HG03469 (cell line): ENCODE measurements around the gene PRRT2.
"Not testable (repeated sequence)": the region's sequence is repeated elsewhere in the genome, so short reads cannot be mapped to it uniquely, and the experiment has no call there.

Experiments
- ATAC-seq: cut with Tn5 transposase; IDR thresholded peaks from one replicate; pipeline ENCODE4 v1.9.1; 2021; ENCODE audit warnings: mild to moderate bottlenecking, moderate library complexity, moderate number of reproducible peaks; ENCODE audit not compliant: unreplicated experiment

The PRRT2 gene

GRCh38 chr16:29831490-29831889, 19.5 kb downstream of the PRRT2 start:
- ATAC-seq, result no peak

GRCh38 chr16:29833219-29833618, 21.2 kb downstream of the PRRT2 start:
- not testable (repeated sequence) for ATAC-seq

- ATAC-seq, result no peak
Measured at GRCh38 chr16:29834079-29834478, 22.1 kb downstream of the PRRT2 start.

- no peak for ATAC-seq
Measured at GRCh38 chr16:29835926-29836325, 23.9 kb downstream of the PRRT2 start.

DNA sequence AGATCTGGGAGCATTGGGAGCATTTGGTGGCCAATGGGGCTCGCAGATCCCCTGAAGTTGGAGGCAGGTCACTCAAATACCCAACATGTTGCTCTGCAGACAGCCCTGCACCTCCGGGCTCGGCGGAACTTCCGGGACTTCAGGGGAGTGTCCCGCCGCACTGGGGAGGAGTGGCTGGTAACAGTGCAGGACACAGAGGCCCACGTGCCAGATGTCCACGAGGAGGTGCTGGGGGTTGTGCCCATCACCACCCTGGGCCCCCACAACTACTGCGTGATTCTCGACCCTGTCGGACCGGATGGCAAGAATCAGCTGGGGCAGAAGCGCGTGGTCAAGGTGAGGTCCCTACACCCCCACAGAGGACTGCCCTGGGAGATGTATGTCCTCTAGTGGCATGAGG, 24.6 kb downstream of the PRRT2 start:
- ATAC-seq, result no peak

DNA sequence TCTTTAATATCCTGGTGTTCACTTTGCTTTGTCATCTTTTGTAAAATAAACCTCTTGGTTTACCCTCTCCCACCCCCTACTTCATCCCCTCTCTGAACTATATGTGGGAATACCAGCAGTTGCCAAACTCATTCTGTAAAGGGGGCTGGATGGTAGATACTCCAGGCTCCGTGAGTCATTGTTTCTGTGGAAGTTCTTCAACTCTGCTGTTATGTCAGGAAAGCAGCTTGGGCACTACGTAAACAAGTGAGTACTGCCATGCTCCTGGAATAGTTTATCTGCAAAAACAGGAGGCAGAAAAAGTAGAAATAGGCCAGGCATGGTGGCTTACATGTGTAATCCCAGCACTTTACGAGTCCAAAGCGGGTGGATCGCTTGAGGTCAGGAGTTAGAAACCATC, 25.8 kb downstream of the PRRT2 start:
- no peak for ATAC-seq

- no peak for ATAC-seq
Measured at GRCh38 chr16:29839822-29840221, 27.8 kb downstream of the PRRT2 start.

DNA sequence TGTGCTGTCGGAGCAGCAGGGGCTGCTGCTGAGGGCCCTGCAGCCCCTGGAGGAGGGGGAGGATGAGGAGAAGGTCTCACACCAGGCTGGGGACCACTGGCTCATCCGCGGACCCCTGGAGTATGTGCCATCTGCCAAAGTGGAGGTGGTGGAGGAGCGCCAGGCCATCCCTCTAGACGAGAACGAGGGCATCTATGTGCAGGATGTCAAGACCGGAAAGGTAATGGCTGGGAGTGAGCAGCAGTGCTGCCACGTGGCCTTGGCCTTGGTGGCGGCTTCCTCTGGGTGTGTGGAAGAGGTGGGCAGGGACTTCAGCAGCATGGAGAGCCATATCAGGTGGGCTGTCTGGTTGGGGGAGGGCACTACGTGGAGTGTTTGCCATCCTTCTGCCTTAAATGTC, 28.2 kb downstream of the PRRT2 start:
- no peak for ATAC-seq

DNA sequence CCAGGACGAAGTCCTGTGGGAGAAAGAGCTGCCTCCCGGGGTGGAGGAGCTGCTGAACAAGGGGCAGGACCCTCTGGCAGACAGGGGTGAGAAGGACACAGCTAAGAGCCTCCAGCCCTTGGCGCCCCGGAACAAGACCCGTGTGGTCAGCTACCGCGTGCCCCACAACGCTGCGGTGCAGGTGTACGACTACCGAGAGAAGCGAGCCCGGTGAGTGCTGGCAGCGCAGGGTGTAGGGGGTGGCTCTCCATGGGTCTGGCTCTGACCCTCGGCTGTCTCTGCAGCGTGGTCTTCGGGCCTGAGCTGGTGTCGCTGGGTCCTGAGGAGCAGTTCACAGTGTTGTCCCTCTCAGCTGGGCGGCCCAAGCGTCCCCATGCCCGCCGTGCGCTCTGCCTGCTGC, 29.6 kb downstream of the PRRT2 start:
- no peak for ATAC-seq

GRCh38 chr16:29842732-29843346, 30.8 kb downstream of the PRRT2 start:
- no peak for ATAC-seq

GRCh38 chr16:29843931-29844330, 31.9 kb downstream of the PRRT2 start:
- no peak for ATAC-seq

- ATAC-seq, result no peak
Measured at GRCh38 chr16:29844575-29845331, 32.8 kb downstream of the PRRT2 start.

DNA sequence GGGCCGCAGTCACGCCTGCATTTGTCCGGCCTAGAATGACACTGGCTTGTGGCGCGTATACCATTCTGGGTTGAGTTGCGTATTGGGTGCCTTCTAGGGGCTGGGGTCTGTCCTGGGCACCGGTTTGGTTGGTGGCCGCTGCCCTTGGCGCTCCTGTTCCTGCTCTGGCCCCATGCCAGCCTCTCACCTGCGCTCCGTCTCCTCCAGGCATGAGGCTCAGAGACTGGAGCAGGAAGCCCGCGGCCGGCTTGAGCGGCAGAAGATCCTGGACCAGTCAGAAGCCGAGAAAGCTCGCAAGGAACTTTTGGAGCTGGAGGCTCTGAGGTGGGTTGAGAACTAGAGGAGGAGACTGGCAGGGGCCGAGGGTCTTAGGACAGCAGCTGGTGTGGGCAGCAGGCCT, 33.7 kb downstream of the PRRT2 start:
- ATAC-seq, result no peak

DNA sequence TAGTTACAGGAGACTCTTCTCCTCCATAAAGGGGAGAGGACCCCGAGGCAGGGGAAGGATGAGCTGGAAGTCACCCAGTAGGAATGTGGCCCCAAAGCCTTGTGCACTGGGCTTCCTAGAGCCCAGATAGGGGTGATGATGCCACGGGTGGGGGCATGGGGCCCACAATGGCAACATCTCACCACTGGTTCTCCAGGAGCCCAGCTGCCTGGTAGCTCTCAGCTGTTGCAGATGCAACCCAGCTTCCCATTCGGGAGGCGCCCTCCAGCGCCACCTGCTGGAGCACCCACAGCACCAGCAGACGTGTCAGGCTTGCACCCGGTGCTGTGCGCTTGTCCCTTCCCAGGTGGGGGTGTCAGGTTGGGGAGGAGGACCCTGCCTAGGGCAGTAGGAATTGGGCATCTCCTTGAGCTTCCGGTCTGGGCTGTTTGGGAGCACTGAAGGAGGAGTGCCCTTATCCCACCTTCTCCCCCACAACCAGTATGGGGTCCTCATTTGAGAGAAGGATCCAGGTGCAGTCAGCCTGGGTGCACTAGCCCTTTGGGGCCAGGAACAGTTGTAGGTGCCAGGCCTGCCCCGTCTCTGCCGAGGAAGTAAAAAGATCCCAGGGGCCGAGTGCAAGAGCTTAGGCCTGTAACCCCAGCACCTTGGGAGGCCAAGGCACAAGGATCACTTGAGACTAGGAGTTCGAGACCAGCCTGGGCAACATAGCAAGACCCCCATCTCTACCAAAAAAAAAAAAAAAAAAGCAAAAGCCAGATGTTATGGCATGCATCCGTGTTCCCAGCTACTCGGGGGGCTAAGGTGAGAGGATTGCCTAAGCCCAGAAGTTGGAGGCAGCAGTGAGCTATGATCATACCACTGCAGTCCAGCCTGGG, 36.7 kb downstream of the PRRT2 start:
- ATAC-seq, result no peak

GRCh38 chr16:29849505-29849904, 37.5 kb downstream of the PRRT2 start:
- no peak for ATAC-seq

- no peak for ATAC-seq
Measured at GRCh38 chr16:29850998-29851397, 39.0 kb downstream of the PRRT2 start.

GRCh38 chr16:29852654-29853053, 40.7 kb downstream of the PRRT2 start:
- ATAC-seq, result no peak

- ATAC-seq, result no peak
Measured at GRCh38 chr16:29854520-29855100, 42.6 kb downstream of the PRRT2 start.

DNA sequence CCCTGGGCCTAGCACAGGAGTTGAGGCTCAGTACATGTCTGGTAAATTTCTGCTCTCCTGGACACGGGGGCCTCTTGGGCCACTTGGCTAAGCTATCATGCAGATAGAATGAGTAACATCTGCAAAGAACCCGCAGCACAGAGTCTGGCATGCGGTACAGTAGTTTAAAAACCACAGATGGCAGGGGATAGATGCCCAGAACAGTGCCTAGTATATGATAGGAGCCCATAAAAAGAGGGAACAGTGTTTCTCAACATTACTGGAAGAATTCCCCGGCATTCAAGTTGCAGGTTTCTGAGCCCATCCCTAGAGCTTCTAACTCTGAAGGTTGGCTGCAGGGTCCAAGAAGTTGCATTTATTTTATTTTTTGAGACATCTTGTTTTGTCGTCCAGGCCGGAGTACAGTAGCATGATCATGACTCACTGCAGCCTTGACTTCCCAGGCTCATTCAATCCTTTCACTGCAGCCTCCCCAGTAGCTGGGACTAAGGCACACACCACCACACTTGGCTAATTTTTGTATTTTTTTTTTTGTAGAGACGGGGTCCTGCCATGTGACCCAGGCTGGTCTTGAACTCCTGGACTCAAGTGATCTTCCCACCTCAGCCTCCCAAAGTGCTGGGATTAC, 45.3 kb downstream of the PRRT2 start:
- no peak for ATAC-seq

GRCh38 chr16:29858149-29858849, 46.3 kb downstream of the PRRT2 start:
- no peak for ATAC-seq
